Bronchial epithelial cell (primary cell): ENCODE data around the gene RBAK. TPM values are rescaled to one million over a fixed set of nuclear protein-coding genes. Genes with fewer than 3 reads are reported as not detected.
"Not testable (repeated sequence)": the region's sequence is repeated elsewhere in the genome, so short reads cannot be mapped to it uniquely, and the experiment has no call there.

Source experiments
- DNase-seq: peaks from one replicate; pipeline ENCODE4 v3.0.0-alpha.2; 2010; ENCODE audit warnings: low read depth
- FAIRE-seq: peaks from 2 replicates; lab custom pipeline; 2011; peaks lifted over from hg19 to GRCh38; lab: Jason Lieb, UNC
- H3K27me3 ChIP-seq: 2 replicates; pipeline ENCODE4 v1.5.1; 2011; ENCODE audit warnings: low read length; ENCODE audit not compliant: control insufficient read depth, insufficient read depth
- H3K36me3 ChIP-seq: 2 replicates; pipeline ENCODE4 v1.5.1; 2011; ENCODE audit warnings: low read length; ENCODE audit not compliant: control insufficient read depth, insufficient read depth
- H3K4me3 ChIP-seq: 2 replicates; pipeline ENCODE4 v1.5.1; 2011; ENCODE audit warnings: mild to moderate bottlenecking, low read depth, low read length, control low read depth
- total RNA-seq: library from RNA; depleted of rRNA; stranded (reverse); fragments of >200 nt; gene quantifications from 2 replicates; pipeline ENCODE4 v1.2.1, GENCODE V29; 2014
- TF ChIP-seq, protein P1 (sequence below): IDR thresholded peaks from 2 replicates; pipeline ENCODE4 v1.5.1; 2011; ENCODE audit warnings: mild to moderate bottlenecking, moderate library complexity, low read length, control low read depth, inconsistent platforms; ENCODE audit not compliant: insufficient read depth, severe bottlenecking

The RBAK gene
- total RNA-seq, 1 donor from 2014 or later, result 10.0 TPM

DNA sequence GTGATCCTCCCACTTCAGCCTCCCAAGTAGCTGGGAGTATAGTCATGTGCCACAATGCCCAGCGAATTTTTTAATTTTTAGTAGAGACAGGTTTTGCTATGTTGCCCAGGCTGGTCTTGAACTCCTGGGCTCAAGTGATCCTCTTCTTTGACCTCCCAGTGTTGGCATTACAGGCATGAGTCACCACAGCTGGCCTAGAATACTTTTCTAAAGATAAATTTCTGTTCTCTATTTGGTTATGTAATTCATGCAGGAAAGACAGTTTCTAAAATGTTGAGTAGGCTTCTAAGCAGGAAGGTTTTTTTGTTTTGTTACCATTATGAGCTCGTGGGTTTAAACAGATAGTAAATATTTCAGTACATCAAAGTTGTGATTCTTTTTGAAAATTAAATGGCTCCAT, 5.0 kb downstream of the RBAK start:
- FAIRE-seq, result no peak

GRCh38 chr7:5051731-5052130, 6.1 kb downstream of the RBAK start:
- not testable (repeated sequence) for H3K27me3 ChIP-seq, H3K4me3 ChIP-seq, H3K36me3 ChIP-seq, FAIRE-seq, DNase-seq

More for the DNA sequence above, 5.0 kb downstream of the RBAK start:
- Histone ChIP-seq H3K4me3 (no peak overlapping the region), H3K36me3 (peaks cover 2% of the 10 kb centered on the region), H3K27me3 (no peaks in the 10 kb centered on the region)
- DNase-seq, result no peak
- TF ChIP-seq, protein P1, sequence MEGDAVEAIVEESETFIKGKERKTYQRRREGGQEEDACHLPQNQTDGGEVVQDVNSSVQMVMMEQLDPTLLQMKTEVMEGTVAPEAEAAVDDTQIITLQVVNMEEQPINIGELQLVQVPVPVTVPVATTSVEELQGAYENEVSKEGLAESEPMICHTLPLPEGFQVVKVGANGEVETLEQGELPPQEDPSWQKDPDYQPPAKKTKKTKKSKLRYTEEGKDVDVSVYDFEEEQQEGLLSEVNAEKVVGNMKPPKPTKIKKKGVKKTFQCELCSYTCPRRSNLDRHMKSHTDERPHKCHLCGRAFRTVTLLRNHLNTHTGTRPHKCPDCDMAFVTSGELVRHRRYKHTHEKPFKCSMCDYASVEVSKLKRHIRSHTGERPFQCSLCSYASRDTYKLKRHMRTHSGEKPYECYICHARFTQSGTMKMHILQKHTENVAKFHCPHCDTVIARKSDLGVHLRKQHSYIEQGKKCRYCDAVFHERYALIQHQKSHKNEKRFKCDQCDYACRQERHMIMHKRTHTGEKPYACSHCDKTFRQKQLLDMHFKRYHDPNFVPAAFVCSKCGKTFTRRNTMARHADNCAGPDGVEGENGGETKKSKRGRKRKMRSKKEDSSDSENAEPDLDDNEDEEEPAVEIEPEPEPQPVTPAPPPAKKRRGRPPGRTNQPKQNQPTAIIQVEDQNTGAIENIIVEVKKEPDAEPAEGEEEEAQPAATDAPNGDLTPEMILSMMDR, result no peak

GRCh38 chr7:5053175-5053574, 7.5 kb downstream of the RBAK start:
- no peaks in the 10 kb centered on the region for H3K27me3 ChIP-seq
- DNase-seq (no peak), FAIRE-seq (no peak)
- H3K36me3 ChIP-seq, result peaks cover 8% of the 10 kb centered on the region
- H3K4me3 ChIP-seq, result no peak overlapping the region
- TF ChIP-seq, protein P1, result no peak

DNA sequence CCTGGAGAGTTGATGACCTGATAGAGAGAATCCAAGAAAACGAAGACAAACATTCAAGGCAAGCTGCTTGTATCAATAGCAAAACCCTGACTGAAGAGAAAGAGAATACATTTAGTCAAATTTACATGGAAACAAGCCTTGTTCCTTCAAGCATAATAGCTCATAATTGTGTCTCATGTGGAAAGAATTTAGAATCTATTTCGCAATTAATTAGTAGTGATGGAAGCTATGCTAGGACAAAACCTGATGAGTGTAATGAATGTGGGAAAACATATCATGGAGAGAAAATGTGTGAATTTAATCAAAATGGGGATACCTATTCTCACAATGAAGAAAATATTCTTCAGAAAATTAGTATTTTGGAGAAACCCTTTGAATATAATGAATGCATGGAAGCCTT, 18.0 kb downstream of the RBAK start:
- FAIRE-seq, result no peak

DNA sequence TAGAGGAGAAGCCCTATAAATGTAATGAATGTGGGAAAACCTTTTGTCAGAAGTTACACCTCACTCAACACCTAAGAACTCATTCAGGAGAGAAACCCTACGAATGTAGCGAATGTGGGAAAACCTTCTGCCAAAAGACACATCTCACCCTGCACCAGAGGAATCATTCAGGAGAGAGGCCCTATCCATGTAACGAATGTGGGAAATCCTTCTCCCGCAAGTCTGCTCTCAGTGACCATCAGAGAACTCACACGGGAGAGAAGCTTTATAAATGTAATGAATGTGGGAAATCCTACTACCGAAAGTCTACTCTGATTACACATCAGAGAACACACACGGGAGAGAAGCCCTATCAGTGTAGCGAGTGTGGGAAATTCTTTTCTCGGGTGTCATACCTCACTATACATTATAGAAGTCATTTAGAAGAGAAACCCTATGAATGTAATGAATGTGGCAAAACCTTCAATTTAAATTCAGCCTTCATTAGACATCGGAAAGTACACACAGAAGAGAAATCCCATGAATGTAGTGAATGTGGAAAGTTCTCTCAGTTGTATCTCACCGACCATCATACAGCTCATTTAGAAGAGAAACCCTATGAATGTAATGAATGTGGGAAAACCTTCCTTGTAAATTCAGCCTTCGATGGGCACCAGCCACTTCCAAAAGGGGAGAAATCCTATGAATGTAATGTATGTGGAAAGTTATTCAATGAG, 18.9 kb downstream of the RBAK start:
- TF ChIP-seq, protein P1, result no peak
- no peak for DNase-seq
- no peaks in the 10 kb centered on the region for H3K27me3 ChIP-seq
- no peak overlapping the region for H3K4me3 ChIP-seq
- H3K36me3 ChIP-seq, result peaks cover 10% of the 10 kb centered on the region
- FAIRE-seq, result no peak

More for the DNA sequence above, 18.0 kb downstream of the RBAK start:
- TF ChIP-seq, protein P1, result no peak
- Histone ChIP-seq H3K4me3 (no peak overlapping the region), H3K27me3 (no peaks in the 10 kb centered on the region), H3K36me3 (peaks cover 12% of the 10 kb centered on the region)
- DNase-seq, result peak; percentile 52

- H3K4me3 ChIP-seq, result no peak overlapping the region
- TF ChIP-seq, protein P1, result no peak
- DNase-seq (no peak), FAIRE-seq (no peak)
- H3K36me3 ChIP-seq, result peaks cover 10% of the 10 kb centered on the region
- H3K27me3 ChIP-seq, result no peaks in the 10 kb centered on the region
Measured at GRCh38 chr7:5065107-5065407, 19.4 kb downstream of the RBAK start.
